HG03575 (cell line): ENCODE measurements around the gene CD27.
"Not testable (repeated sequence)": the region's sequence is repeated elsewhere in the genome, so short reads cannot be mapped to it uniquely, and the experiment has no call there.

Source experiments
- ATAC-seq: cut with Tn5 transposase; IDR thresholded peaks from one replicate; pipeline ENCODE4 v1.9.1; 2021; ENCODE audit not compliant: unreplicated experiment, insufficient number of reproducible peaks, low FRiP score; ENCODE audit errors: extremely low read depth

The CD27 gene

GRCh38 chr12:6444704-6445688, at the start of gene CD27:
Gene CD27, plus strand, starts transcription at chr12:6444955. Its CDS starts 141 bp downstream, at chr12:6445096.
- ATAC-seq: no peak

- ATAC-seq: no peak
Measured at GRCh38 chr12:6396031-6396430, 48.7 kb upstream of the CD27 start.

- ATAC-seq: no peak
Measured at GRCh38 chr12:6399884-6400644, 44.7 kb upstream of the CD27 start.

- ATAC-seq: no peak
Measured at GRCh38 chr12:6404390-6404789, 40.4 kb upstream of the CD27 start.

- ATAC-seq: no peak
Measured at GRCh38 chr12:6405963-6406362, 38.8 kb upstream of the CD27 start.

GRCh38 chr12:6407236-6407954, 37.4 kb upstream of the CD27 start:
- no peak for ATAC-seq

GRCh38 chr12:6416596-6416995, 28.2 kb upstream of the CD27 start:
- no peak for ATAC-seq

- no peak for ATAC-seq
Measured at GRCh38 chr12:6418796-6419195, 26.0 kb upstream of the CD27 start.

GRCh38 chr12:6420364-6420763, 24.4 kb upstream of the CD27 start:
- ATAC-seq: no peak

- no peak for ATAC-seq
Measured at GRCh38 chr12:6423267-6424007, 21.3 kb upstream of the CD27 start.

- ATAC-seq: no peak
Measured at GRCh38 chr12:6424008-6424347, 20.8 kb upstream of the CD27 start.

- no peak for ATAC-seq
Measured at GRCh38 chr12:6424866-6425265, 19.9 kb upstream of the CD27 start.

- no peak for ATAC-seq
Measured at GRCh38 chr12:6425590-6426531, 18.9 kb upstream of the CD27 start.

- no peak for ATAC-seq
Measured at GRCh38 chr12:6426882-6427671, 17.7 kb upstream of the CD27 start.

- ATAC-seq: not testable (repeated sequence)
Measured at GRCh38 chr12:6427796-6428195, 17.0 kb upstream of the CD27 start.

GRCh38 chr12:6428326-6428725, 16.4 kb upstream of the CD27 start:
- ATAC-seq: no peak
